H1 (cell line): ENCODE data around the gene NEBL. TPM values are rescaled to one million over a fixed set of nuclear protein-coding genes. Genes with fewer than 3 reads are reported as not detected.

Source experiments
- CTCF ChIA-PET: fragments of 300-600 bp; sonication (Branson Sonifier 250); formaldehyde crosslinking; loops from one replicate; lab custom pipeline; 2021; ENCODE audit not compliant: partially characterized antibody; lab: Charles Lee
- POLR2A ChIA-PET: fragments of 300-600 bp; sonication (Branson Sonifier 250); formaldehyde crosslinking; loops from one replicate; lab custom pipeline; 2021; ENCODE audit warnings: inconsistent platforms; ENCODE audit not compliant: partially characterized antibody; lab: Charles Lee
- DNase-seq, 2 experiments: peaks; one replicate each; pipeline versions ENCODE4 v3.0.0 to v3.0.0-alpha.2; 2010 to 2022; ENCODE audit warnings: low spot score in 2 of 2, low read depth in 1 of 2, mixed read lengths in 1 of 2
- FAIRE-seq: peaks from 2 replicates; lab custom pipeline; 2011; peaks lifted over from hg19 to GRCh38; lab: Jason Lieb, UNC
- H2AFZ ChIP-seq: 2 replicates; pipeline ENCODE4 v1.8.1; 2012; ENCODE audit warnings: low read length, inconsistent platforms
- H2AK5ac ChIP-seq: 2 replicates; pipeline ENCODE4 v1.6.1; 2013; ENCODE audit warnings: low read depth, low read length
- H2BK120ac ChIP-seq: replicated peaks from 2 replicates; pipeline ENCODE3; 2013; ENCODE audit warnings: low read depth, low read length, inconsistent platforms
- H2BK12ac ChIP-seq: 2 replicates; pipeline ENCODE4 v1.6.1; 2013; ENCODE audit warnings: low read depth, low read length
- H2BK15ac ChIP-seq: 2 replicates; pipeline ENCODE4 v1.6.1; 2013; ENCODE audit warnings: low read length
- H2BK20ac ChIP-seq: 2 replicates; pipeline ENCODE4 v1.6.1; 2013; ENCODE audit warnings: low read length
- H2BK5ac ChIP-seq: 2 replicates; pipeline ENCODE4 v1.6.1; 2013; ENCODE audit warnings: low read depth, low read length
- H3K14ac ChIP-seq: 2 replicates; pipeline ENCODE4 v1.6.1; 2013; ENCODE audit warnings: inconsistent platforms; ENCODE audit not compliant: insufficient read length
- H3K18ac ChIP-seq: 2 replicates; pipeline ENCODE4 v1.6.1; 2013; ENCODE audit warnings: low read length; ENCODE audit errors: extremely low read depth
- H3K23ac ChIP-seq: 2 replicates; pipeline ENCODE4 v1.6.1; 2013; ENCODE audit warnings: inconsistent platforms; ENCODE audit not compliant: insufficient read length
- H3K23me2 ChIP-seq: 2 replicates; pipeline ENCODE4 v1.6.1; 2013; ENCODE audit warnings: low read depth, low read length
- H3K27ac ChIP-seq: 2 replicates; pipeline ENCODE4 v1.6.1; 2011; ENCODE audit warnings: low read depth, low read length, inconsistent platforms
- H3K27me3 ChIP-seq, 4 experiments: replicated peaks in 1 of 4; 1 replicate in 1 of 4; 2 replicates in 3 of 4; pipeline versions ENCODE4 v1.6.1 to v1.8.1; 2011 to 2013; ENCODE audit warnings: low read length in 3 of 4, mild to moderate bottlenecking in 3 of 4, inconsistent platforms in 2 of 4, mixed read lengths in 2 of 4, moderate library complexity in 1 of 4; ENCODE audit not compliant: control insufficient read depth in 3 of 4, insufficient read depth in 3 of 4; ENCODE audit errors: extremely low read depth in 1 of 4
- H3K36me3 ChIP-seq, 4 experiments: 2 replicates each; pipeline versions ENCODE4 v1.6.1 to v1.8.1; 2011 to 2013; ENCODE audit warnings: mild to moderate bottlenecking in 4 of 4, low read length in 3 of 4, moderate library complexity in 2 of 4, control low read depth in 1 of 4, inconsistent platforms in 1 of 4; ENCODE audit not compliant: insufficient read depth in 4 of 4, control insufficient read depth in 2 of 4
- H3K4ac ChIP-seq: replicated peaks from 2 replicates; pipeline ENCODE3; 2013; ENCODE audit warnings: low read length, low read depth, mixed read lengths, inconsistent platforms; ENCODE audit not compliant: insufficient read length
- H3K4me1 ChIP-seq, 4 experiments: replicated peaks in 1 of 4; 1 replicate in 1 of 4; 2 replicates in 3 of 4; pipeline versions ENCODE4 v1.6.1 to v1.8.1; 2011 to 2013; ENCODE audit warnings: low read length in 3 of 4, inconsistent platforms in 2 of 4, mixed read lengths in 1 of 4; ENCODE audit not compliant: insufficient read depth in 4 of 4, control insufficient read depth in 3 of 4
- H3K4me2 ChIP-seq, 2 experiments: 2 replicates each; pipeline versions ENCODE4 v1.6.1 to v1.8.1; 2011 to 2013; ENCODE audit warnings: low read depth in 2 of 2, low read length in 2 of 2, control low read depth in 1 of 2, inconsistent platforms in 1 of 2, mild to moderate bottlenecking in 1 of 2; ENCODE audit not compliant: insufficient read depth in 1 of 2
- H3K4me3 ChIP-seq, 4 experiments: fragments of 200-600, 300-600 bp in 1 of 4; sonication (generic), shearing (Covaris generic), sonication (Bioruptor Twin) in 1 of 4; 2 replicates each; pipeline versions ENCODE4 v1.5.1 to v1.8.1; 2011 to 2016; ENCODE audit warnings: low read length in 4 of 4, low read depth in 3 of 4, control low read depth in 2 of 4, inconsistent platforms in 2 of 4, mild to moderate bottlenecking in 2 of 4, mixed read lengths in 1 of 4, moderate library complexity in 1 of 4; ENCODE audit not compliant: insufficient read depth in 2 of 4; ENCODE audit errors: extremely low read depth in 1 of 4
- H3K56ac ChIP-seq: replicated peaks from 2 replicates; pipeline ENCODE3; 2013; ENCODE audit warnings: low read depth, mild to moderate bottlenecking, mixed read lengths, low read length, inconsistent platforms; ENCODE audit not compliant: insufficient read length
- H3K79me1 ChIP-seq: 2 replicates; pipeline ENCODE4 v1.6.1; 2013; ENCODE audit warnings: low read depth, low read length, control low read depth
- H3K79me2 ChIP-seq, 2 experiments: 2 replicates each; pipeline versions ENCODE4 v1.6.1 to v1.8.1; 2012 to 2013; ENCODE audit warnings: low read length in 2 of 2, mild to moderate bottlenecking in 2 of 2, inconsistent platforms in 1 of 2; ENCODE audit not compliant: insufficient read depth in 2 of 2, control insufficient read depth in 1 of 2
- H3K9ac ChIP-seq, 4 experiments: replicated peaks in 1 of 4; 1 replicate in 1 of 4; 2 replicates in 3 of 4; pipeline versions ENCODE4 v1.6.1 to v1.8.1; 2011 to 2013; ENCODE audit warnings: low read depth in 3 of 4, low read length in 3 of 4, control low read depth in 2 of 4, mild to moderate bottlenecking in 2 of 4, moderate library complexity in 2 of 4, inconsistent platforms in 1 of 4; ENCODE audit errors: extremely low read depth in 1 of 4
- H3K9me3 ChIP-seq, 2 experiments: 2 replicates each; pipeline versions ENCODE4 v1.6.1 to v1.8.1; 2012 to 2013; ENCODE audit warnings: mild to moderate bottlenecking in 2 of 2, moderate library complexity in 2 of 2, control low read depth in 1 of 2, inconsistent platforms in 1 of 2, low read depth in 1 of 2, low read length in 1 of 2, mixed read lengths in 1 of 2; ENCODE audit not compliant: insufficient read depth in 2 of 2
- H4K20me1 ChIP-seq, 2 experiments: replicated peaks in 1 of 2; 2 replicates each; pipeline versions ENCODE3 to v1.8.1; 2011 to 2013; ENCODE audit warnings: inconsistent platforms in 2 of 2, low read length in 2 of 2, mild to moderate bottlenecking in 1 of 2; ENCODE audit not compliant: insufficient read depth in 2 of 2, control insufficient read depth in 1 of 2
- H4K5ac ChIP-seq: 2 replicates; pipeline ENCODE4 v1.6.1; 2013; ENCODE audit warnings: low read length, low read depth, mixed read lengths, inconsistent platforms; ENCODE audit not compliant: insufficient read length
- H4K8ac ChIP-seq: 2 replicates; pipeline ENCODE4 v1.8.0; 2013; ENCODE audit warnings: mild to moderate bottlenecking, moderate library complexity, low read length, inconsistent platforms; ENCODE audit not compliant: insufficient read depth; ENCODE audit errors: extremely low read depth
- H4K91ac ChIP-seq: replicated peaks from 2 replicates; pipeline ENCODE3; 2013; ENCODE audit warnings: low read length, mixed read lengths, inconsistent platforms; ENCODE audit not compliant: insufficient read length
- EZH2 ChIP-seq: fragments of 200-600 bp; sonication (generic); IDR thresholded peaks from 2 replicates; pipeline ENCODE4 v1.7.1; 2012; ENCODE audit warnings: low read depth, mild to moderate bottlenecking, moderate library complexity, low read length, inconsistent platforms; ENCODE audit not compliant: severe bottlenecking
- WGBS, 2 experiments: shearing (Covaris generic) in 1 of 2; methylation state at CpG; one replicate each; pipeline versions ENCODE4 v1.1.6 to v1.1.7; 2013 to 2015; ENCODE audit warnings: low lambda C conversion rate in 2 of 2, mixed read lengths in 2 of 2, inconsistent platforms in 1 of 2, low coverage in 1 of 2, missing lambda C conversion rate in 1 of 2; ENCODE audit not compliant: insufficient replicate concordance in 2 of 2, insufficient coverage in 1 of 2, insufficient read length in 1 of 2; ENCODE audit errors: extremely low coverage in 1 of 2, missing lambda C conversion rate in 1 of 2; 5-methylcytosine and 5-hydroxymethylcytosine counted together
- polyA plus RNA-seq, 7 experiments: library from polyadenylated mRNA; depleted of rRNA in 3 of 7; stranded (reverse) in 5 of 7; unstranded in 2 of 7; fragments of >200 nt in 5 of 7; fragments of 200-250 nt in 2 of 7; gene quantifications; 1 replicate in 5 of 7; 2 replicates in 1 of 7; 4 replicates in 1 of 7; pipeline versions ENCODE4 v1.2.1 to v1.2.3, GENCODE V29; 2011 to 2013; ENCODE audit warnings: missing spikeins in 2 of 7, mixed read lengths in 2 of 7
- total RNA-seq: library from RNA; stranded (reverse); fragmentation: NEBNext Ultra II Directional; extraction: Animal tissue kit (Norgen Biotek cat#: 25700); gene quantifications from 2 replicates; pipeline ENCODE4 v1.2.1, GENCODE V29; 2021

NEBL gene
- total and polyA plus RNA-seq, 2 of the 8 experiments (the other 6 are each of a cell fraction or from before 2014, with no cell fraction given): 7.5 to 10.5 TPM

DNA sequence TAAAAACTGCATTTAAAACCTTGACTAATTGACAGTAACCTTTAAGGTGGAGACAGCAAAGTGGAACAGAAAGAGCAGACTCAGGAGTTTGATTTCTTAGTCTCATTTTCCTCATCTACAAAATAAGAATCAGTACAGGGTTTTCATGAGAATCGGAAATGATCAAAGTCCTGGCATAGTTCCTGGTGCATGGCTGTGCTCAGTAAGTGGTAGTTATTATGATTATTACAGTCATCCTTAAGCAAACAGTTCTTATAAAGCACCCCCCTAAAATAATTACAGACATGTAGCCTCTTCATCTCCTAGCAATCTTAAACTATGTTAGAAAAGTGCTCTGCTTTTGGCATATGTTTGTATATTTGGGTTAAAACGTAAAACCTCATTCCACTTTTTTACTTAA is 18.0 kb downstream of the NEBL start:
- no peak for FAIRE-seq
- CTCF ChIA-PET: no interaction called here
- Histone ChIP-seq H3K27ac (no peak overlapping the region), H2AFZ (no peak overlapping the region), H3K36me3 (no peaks in the 10 kb centered on the region; a peak in 1 of 8 replicates), H3K4me3 (no peak overlapping the region), H3K79me2 (no peaks in the 10 kb centered on the region), H2BK12ac (no peak overlapping the region), H3K9ac (no peak overlapping the region), H4K91ac (no peak overlapping the region), H3K23ac (no peak overlapping the region), H3K27me3 (no peaks in the 10 kb centered on the region), H2BK5ac (no peak overlapping the region), H3K9me3 (no peaks in the 10 kb centered on the region), H3K18ac (no peak overlapping the region), H2AK5ac (no peak overlapping the region), H4K5ac (no peak overlapping the region), H4K8ac (no peak overlapping the region), H3K14ac (no peak overlapping the region), H3K56ac (no peak overlapping the region), H3K4me2 (no peak overlapping the region), H3K4ac (no peak overlapping the region), H2BK120ac (no peak overlapping the region), H3K23me2 (no peaks in the 10 kb centered on the region), H2BK15ac (no peak overlapping the region), H3K4me1 (no peaks in the 10 kb centered on the region), H3K79me1 (no peaks in the 10 kb centered on the region), H2BK20ac (no peak overlapping the region), H4K20me1 (no peaks in the 10 kb centered on the region)
- no peak for TF ChIP-seq EZH2
- WGBS, 2 experiments: 91% methylated on average over 2 of the region's 2 CpGs; no CpG with 5 or more reads in 1 of the 2 experiments
- POLR2A ChIA-PET: no interaction called here
- no peak for DNase-seq
